Fibroblast of skin of left quadriceps (primary cell): ENCODE data around the gene PASK.

ENCODE experiments used
- DNase-seq, 2 experiments: peaks; one replicate each; pipeline ENCODE4 v3.0.0-alpha.2; 2013; ENCODE audit warnings: low read depth in 2 of 2

Gene PASK

DNA sequence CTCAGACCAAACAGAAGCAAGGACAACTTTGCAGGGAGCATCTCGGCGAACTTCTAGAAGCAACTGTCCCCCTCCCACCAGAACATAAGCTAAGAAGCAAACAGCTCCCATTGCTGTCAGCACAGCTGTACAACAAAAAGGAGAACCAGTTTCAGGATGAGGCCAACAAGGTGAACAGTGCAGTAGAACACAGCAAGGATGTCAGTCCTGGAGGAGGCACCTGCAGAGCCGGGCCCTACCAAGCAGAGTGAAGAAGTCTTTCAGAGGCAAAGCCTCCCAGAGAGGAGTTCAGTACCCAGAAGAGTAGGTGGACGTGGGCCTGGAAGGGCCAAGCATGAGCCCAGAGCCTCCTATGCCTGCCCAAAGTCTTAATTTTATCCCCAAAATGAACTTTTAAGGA lies 1.0 kb downstream of the PASK start:
- DNase-seq: no peak

DNA sequence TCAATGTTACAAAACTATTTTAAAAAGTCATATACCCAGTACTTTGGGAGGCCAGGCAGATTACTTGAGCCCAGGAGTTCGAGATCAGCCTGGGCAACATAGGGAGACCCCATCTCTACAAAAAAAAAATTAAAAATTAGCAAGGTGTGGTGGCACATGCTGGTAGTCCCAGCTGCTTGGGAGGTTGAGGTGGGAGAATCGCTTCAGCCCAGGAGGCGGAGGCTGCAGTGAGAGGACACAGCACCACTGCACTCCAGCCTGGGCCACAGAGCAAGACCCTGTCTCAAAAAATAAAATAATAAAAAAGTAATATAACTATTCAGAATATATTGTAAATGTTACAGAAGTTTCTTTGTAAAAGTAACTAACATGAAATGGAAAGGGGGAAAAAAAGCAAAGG lies 1.9 kb downstream of the PASK start:
- DNase-seq: no peak

DNA sequence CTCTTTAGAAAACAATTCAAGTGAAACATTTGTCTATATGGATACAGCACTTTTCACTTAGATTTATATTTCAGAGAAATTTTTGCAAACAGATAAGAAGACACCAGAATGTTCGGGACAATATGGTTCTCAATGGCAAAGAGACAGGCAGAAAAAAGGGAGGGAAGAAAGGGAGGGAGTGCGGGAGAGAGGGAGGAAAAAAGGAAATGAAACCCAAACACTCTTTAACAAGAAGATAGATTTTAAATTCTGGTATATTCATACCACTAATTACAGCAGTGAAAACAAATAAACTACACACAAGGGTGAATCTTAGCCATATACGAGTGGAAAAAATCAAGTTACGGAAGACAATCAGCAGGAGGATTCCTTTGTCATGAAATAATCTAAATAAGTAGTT lies 3.0 kb downstream of the PASK start:
- DNase-seq: no peak

DNA sequence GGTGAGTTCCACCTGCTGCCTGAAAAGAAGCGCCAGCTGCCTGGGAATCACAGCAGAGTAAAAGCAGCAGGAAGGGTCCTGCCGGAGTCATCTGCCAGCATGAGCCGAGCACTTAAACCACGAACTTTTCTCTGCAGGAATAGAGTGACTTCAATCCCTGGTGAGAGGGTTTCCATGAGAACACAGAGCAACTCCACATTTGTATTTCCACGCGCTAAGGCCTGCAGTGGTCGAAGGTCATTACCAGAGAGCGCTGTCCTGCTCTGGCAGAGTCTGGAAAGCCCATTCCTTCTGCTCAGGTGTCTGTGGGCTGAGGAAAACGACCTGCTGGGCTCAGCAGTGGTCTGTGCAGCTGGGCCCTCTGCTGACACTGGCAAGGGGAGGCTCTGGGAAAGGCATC lies 6.7 kb downstream of the PASK start:
- DNase-seq: no peak

DNA sequence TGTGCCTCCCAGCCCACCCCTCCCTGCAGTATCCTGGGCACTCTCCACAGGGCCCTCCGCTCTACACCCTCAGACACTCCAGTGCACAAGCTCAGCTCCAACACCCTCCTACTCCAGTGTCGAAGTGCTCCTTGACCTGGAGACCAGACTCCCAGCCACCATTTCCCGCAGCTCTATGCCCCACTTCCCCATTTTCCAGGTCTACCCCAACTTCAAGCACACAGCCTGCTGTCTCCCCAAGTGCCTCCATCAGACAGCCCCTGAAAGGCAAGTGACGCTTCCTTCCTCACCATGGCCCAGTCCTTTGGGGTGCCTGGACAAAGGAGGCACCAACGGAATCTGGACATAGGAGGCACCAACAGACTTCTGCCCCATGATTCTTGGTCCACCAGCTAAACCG lies 7.2 kb downstream of the PASK start:
- no peak for DNase-seq

DNA sequence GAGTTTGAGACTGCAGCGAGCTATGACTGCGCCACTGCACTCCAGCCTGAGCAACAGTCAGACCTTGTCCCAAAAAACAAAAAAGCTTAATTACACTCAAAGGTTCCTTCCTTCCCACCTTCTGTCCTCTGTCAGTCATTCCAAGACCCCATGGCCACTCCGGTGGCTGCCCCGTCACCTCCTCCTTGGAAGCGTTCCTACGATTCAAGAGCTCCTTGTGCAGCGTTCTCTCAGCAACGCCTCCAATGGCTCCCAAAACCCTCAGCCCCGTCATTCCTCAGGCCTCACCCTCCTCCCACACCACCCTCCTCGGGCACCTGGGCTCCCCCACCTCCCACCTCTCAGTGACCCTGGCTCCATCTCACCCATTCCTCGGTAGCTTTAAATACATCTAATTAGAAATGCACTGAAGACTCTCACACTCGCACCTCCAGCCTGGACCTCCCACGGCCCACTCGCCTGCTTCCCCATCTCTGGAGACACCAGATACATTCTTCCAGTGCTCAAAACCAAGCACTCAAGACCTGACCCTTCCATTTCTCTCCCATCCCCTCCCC lies 8.0 kb downstream of the PASK start:
- DNase-seq: no peak

DNA sequence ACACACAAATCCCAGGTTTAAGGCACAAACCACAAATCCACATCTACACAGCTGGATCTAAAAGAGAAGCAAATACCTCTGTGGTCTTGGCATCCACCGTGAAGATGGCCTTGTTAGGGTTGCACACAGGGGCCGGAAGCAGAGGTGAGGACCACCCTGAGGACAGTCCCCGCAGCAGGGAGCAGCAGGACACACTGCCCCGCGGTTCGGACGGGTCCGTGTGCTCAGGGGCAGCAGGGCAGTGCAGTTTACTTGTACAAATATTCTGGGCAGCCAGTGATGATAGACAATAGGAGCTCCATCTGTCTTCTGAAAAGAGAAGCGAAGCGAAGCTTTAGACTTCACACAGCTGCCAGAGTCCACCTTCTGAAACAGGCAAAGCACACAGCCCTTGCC lies 8.8 kb downstream of the PASK start:
- DNase-seq: no peak

DNA sequence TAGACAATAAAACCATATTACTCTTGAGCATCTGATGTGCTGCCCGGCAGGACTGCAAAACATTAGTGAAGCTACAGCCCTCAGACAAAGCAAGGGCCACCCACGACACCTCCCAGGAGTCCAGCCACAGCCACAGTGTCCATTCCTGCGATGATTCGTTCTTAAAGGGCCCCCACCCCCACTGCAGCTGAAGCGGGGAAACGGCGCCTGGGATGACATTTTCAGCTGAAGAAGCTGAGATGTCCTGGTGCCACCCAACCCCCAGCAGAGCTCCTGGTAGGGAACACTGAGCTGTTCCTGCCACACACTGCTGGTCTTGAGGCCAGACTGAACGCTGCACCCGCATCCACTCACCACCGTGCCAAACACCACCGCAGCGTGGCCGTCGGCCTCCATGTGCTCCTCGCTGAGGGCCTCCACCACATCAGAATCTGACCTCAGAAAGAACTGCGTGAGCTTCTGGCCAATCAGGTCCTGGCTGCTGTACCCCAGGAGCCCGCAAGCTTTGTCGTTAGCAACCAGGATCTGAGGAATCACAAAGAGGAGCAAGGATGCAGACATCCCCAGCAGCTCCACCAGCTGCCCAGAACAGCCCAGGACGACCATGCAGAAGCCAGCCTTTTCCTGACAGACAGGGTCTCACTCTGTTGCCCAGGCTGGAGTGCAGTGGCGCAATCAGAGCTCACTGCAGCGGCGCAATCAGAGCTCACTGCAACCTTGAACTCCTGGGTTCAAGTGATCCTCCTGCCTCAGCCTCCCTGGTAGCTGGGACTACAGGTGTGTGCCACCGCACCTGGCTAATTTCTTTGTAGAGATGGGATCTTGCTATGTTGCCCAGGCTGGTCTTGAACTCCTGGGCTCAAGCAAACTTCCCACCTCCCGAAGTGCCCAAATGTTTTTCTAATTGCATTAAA lies 9.5 kb downstream of the PASK start:
- DNase-seq: no peak

DNA sequence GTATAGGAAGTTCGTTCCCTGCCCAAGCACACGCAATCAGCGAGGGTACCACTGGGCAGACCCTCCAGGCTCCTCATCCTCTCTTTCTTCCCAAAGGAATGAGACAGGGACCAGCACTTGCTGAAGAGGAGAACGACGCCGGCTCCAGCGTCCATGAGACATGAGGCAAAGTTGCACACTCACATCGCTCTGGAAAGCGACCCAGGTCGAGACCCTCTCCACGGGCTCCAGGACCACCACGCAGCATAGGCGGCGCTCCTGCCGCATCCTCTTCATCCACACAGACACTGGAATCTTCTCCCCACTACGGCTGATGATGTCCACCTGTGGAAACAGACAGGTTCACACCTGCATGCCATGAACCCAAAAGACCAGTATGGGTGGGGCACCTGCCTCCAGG lies 10.8 kb downstream of the PASK start:
- no peak for DNase-seq

DNA sequence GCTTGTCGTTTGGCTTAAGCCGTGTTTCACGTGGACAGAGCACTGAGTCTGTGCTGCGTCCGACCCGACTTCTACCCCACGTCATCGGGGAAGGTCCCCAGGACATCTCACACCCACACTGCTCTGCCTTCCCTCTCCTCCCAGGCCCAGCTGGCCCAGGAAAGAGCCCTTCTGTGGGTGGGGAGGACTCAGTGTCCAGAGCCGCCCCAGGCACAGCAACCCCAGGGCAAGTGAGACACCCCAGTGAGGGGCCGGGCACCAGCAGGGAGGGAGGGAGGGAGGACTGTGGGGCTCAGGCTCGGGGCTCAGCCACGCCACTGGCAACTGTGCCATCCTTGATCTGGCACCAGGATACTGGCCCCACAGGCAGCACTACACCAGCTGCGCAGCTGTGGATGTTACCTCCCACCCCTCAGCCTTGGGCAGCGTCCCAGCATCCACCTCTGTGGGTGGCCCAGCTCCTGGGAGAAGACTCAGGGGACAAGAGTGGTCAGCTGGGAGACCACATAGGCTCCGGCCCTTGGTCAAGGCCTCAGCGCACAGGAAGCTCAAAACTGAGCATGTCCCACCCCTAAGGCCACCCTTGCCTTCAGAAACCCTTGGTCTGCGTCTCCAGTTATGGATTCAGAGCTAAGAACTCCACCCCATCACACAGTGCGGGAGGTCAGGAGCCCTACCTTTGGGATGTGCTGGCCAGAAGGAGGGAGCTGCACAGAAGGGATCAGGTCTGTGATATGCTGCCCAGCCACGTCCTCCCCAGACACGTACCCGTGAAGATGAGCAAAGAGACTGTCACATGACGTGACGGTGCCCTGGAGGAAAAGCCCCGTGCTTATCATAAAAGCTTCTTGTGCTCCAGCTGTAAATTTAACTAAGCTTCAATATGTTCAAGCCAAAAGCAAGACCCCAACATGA lies 11.7 kb downstream of the PASK start:
- DNase-seq: no peak

DNA sequence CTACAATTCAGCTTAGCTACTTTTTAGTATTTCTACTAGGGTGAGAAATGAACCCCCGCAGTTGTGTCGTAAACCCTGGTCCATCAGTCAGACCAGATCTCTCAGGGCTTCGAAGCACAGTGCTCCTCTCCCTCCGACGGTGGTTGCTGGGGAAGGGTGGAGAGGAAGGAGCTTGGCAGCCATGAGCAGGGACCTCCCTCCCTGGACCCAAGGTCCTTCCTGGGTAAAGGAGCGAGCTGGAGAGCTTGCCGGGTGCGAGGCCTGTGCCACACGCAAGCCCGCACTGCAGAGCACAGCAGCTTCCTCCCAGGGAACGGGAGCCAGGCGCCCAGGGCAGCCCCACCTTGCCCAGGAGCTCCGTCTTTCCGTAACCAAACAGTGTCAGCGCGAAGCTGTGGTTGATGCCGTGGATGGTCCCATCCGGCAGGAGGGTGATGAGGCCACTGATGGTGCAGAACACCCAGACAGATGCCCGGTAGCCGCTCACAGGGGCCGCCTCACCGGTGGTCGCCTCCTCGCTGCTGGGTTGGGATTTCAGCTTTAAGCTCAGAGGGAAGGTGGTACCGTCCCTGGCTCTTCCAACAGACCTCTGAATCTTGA lies 12.5 kb downstream of the PASK start:
- no peak for DNase-seq

DNA sequence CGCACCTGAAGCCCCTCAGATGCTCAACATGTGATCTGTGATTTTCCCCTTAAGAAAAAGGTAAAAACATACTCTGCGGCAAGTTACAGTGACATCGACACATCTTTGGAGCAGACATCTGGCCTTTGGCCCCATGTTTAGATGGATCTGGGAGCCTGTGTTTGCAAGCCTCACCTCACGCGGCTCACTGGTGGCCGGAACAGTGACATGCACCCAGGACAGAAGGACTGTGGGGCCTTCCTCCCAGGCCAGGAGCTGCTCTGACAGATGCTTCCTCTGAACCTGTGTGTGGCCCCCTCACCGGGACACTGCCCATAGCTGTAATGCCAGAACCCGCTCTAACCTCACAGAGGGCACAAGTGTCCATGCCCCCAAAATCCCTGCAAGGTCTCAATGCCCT lies 13.1 kb downstream of the PASK start:
- no peak for DNase-seq

DNA sequence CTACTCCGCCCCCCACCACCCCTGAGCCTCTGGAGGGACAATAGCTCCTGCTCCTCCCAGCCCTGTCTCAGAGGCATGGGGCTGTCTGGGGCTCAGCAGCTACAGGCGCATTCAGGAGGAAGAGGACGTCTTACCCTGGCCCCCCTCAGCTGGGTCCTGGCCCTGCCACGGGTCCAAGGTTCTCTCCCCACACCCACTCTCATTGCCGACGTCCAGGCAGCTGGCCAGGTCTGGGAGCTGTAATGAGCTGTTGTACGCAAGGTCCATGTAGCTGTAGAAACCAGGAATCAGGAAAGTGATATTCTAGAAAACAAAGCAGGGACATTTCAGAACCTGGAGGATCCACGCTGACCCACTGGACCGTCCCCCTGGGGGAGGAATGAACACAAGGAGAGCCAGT lies 13.5 kb downstream of the PASK start:
- no peak for DNase-seq

DNA sequence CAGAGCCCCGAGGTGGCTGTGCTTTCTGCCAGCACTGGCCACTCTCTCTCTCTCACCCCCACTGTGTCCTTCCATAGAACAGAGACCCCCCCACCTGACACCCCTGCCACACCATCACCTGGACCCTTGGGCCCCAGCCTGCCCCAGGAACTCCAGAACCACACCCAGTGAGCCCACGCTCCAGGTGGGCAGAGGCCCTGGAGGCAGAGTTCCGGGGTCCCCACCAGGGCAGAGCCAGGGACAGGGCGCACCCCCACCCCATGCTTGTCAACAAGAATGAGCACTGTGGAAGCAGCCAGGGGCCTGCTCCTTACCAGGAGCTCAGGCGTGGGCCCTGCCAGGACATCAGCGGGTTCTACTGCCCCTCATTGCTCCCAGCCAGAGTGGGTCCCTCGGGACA lies 14.6 kb downstream of the PASK start:
- DNase-seq: no peak

DNA sequence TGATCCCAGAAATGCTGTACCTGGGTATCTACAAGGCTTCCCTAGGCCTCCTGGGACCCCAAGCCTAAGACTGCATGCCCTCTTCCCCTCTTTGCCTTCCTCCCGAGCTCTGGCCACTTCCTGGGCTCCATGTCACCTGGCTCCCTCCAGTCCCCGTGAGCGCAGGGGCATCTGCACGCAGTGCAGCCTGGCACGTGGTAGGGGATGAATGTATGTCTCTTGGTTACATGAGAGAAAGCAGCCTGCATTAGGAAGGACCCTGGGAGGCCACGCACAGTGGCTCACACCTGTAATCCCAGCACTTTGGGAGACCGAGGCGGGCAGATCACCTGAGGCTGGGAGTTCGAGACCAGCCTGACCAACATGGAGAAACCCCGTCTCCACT lies 15.8 kb downstream of the PASK start:
- DNase-seq: no peak

DNA sequence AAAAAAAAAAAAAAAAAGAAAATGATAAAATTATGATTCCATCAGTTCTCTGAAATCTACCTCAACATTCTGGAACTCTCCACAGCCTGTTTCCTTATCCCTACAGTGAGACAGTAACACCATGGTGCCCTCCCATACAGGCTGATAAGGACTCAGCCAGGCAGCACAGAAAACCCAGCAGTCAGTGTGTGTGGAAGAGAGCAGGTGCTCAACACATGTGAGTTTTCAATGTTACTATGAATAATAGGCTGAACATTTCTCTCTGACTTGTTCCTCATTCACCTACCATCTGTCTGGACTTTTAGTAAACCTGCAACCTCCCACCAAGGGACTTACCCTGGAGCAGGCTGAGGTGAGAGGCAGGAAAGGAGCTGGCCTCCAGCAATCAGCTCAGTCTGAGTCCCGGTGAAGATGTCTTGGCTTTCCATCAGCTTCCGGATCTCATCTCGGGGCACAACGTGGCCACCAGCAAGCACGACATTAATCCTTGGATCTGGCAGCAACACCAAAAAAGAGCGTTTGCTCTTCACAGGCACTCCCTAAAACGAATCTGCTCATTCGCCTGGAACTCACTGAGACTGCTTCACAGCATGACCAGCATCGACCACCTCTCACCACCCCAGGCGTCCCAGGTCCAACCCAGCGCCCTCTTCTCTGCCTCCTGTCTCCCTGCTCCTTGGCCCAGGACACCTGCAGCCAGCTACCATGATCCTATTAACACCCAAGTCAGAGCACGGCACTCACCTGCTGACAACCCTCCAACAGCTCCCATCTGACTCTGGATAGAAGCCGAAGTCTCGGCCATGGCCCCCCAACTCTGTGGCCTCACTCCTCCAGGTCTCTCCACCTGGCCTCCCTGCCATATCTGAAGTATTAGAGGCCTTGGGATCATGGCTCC lies 16.5 kb downstream of the PASK start:
- DNase-seq: no peak

DNA sequence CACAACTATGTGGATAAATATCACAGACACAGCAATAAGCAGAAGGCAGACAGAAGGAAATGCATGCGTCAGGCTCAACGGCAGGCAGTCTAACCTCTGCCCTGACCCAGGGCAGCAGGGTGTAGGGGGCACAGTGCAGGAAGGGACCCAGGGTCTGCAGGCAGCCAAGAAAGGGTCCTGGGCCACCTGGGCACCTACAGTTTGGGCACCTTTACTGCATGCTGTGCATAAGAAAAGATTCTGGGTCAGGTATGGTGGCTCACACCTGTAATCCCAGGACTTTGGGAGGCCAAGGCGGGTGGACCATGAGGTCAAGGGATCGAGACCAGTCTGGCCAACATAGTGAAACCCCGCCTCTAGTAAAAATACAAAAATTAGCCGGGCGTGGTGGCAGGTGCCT lies 17.7 kb downstream of the PASK start:
- DNase-seq: no peak

DNA sequence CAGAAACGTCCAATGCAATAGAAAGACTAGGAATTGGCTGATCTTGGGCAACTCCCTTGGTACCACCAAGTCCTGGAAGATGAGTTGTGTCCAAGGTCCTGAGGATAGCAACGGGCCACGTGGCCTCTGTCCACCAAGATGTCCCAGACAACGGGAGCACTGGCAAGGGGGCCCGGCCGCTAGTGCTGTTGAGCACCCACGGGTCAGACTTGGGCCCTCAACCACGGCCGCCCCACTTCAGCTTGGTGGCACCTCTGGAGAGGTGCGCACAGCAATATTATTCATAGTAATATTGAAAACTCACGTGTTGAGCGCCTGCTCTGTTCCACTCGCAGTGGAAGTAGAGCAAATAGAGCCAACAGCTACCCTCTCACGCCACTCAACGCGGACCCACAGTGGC lies 19.0 kb downstream of the PASK start:
- DNase-seq: no peak

DNA sequence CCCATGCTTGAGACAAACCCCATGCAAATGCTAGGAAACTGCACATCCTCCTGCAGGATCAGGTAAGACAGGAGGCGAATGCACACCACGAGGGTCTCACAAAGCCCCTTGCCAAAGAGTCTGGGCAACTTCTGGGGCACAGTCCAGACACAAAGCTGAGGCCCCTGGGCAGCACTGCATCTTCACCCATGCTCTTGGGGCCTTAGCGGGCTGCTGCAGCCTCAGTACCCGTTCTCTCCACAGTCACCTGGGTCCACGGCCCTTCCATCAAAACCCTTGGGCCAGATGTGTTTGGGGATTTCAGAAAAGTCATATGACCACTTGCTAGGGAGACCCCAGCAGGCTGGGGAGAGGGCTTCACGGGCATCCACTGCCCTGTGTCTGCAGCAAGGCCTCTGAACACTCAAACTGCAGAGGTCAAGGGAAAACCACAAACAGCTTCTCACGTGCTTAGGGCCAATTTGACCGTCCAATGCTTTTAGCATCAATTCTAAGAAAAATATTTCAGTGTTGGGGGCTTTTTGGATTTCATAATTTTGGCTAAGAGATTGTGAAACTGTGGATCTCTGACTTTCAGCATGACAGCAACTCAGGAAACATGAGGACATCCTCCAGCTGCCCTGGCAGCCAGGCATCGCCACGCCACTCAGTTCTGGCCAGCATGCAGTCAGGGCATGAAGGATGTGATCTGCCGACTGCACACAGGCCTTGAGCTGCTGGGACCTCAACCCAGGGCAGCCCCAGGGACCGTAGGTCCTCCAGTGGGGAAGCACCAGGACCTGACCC lies 20.0 kb downstream of the PASK start:
- no peak for DNase-seq

DNA sequence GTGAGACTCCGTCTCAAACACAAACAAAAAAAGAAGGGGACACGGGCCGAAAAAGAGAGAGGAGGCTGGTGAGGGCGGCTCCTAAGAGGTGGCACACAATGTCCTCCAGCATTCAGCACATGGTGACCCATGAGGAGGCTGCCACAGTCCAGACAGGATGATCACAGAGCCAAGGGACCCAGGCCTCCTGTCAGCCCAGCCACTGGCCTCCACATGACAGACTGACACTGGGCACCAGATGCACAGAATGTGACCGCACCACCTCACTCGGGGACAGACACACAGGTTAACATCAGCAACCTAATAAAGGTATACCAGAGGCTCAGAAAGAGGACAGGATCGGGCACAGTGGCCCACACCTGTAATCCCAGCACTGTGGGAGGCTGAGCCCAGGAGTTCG lies 21.0 kb downstream of the PASK start:
- DNase-seq: no peak
